A549 (cell line): ENCODE results near the gene GARS1. TPM values are rescaled to one million over a fixed set of nuclear protein-coding genes. Genes with fewer than 3 reads are reported as not detected.

Experiments
- ATAC-seq, 2 experiments: fragments of 200-7000 bp in 1 of 2; fragments of >200 bp in 1 of 2; cut with Nextera tagmentation in 1 of 2; cut with Tn5 transposase in 1 of 2; 3 replicates each; pipeline versions ENCODE4 v1.8.0 to v1.9.1; 2018 to 2020; ENCODE audit warnings: mild to moderate bottlenecking in 1 of 2, moderate library complexity in 1 of 2
- CTCF ChIA-PET: fragments of 300-600 bp; sonication (Branson Sonifier 250); formaldehyde crosslinking; extraction: SDS; loops from one replicate; lab custom pipeline; 2021; ENCODE audit warnings: antibody characterized with exemption, inconsistent platforms; lab: Yijun Ruan, JAX
- POLR2A ChIA-PET: fragments of 350-600 bp; formaldehyde crosslinking; extraction: SDS; loops from one replicate; lab custom pipeline; 2021; ENCODE audit warnings: antibody characterized with exemption, inconsistent platforms; lab: Yijun Ruan, JAX
- DNase-seq, 2 experiments: peaks; one replicate each; pipeline versions ENCODE4 v3.0.0 to v3.0.0-alpha.2; 2011 to 2016; ENCODE audit warnings: low read depth in 1 of 2, low spot score in 1 of 2
- FAIRE-seq: peaks from 2 replicates; lab custom pipeline; 2011; peaks lifted over from hg19 to GRCh38; lab: Jason Lieb, UNC
- H3K27ac ChIP-seq, 2 experiments: fragments of >200 bp; sonication (Bioruptor Twin); formaldehyde crosslinking; 3 replicates each; pipeline ENCODE4 v1.5.1; 2016 to 2017
- H3K4me1 ChIP-seq: fragments of >200 bp; sonication (Bioruptor Twin); formaldehyde crosslinking; 3 replicates; pipeline ENCODE4 v1.6.1; 2016
- H3K4me2 ChIP-seq: fragments of >200 bp; sonication (Bioruptor Twin); formaldehyde crosslinking; 3 replicates; pipeline ENCODE4 v1.6.1; 2016
- H3K4me3 ChIP-seq: fragments of >200 bp; sonication (Bioruptor Twin); formaldehyde crosslinking; 3 replicates; pipeline ENCODE4 v1.5.1; 2016
- H3K9me3 ChIP-seq: fragments of >200 bp; sonication (Bioruptor Twin); formaldehyde crosslinking; 3 replicates; pipeline ENCODE4 v1.6.1; 2016
- CHD2 ChIP-seq: fragments of 150-350 bp; IDR thresholded peaks from 2 replicates; pipeline ENCODE4 v1.6.1; 2014; ENCODE audit warnings: low read length; ENCODE audit not compliant: partially characterized antibody
- CHD4 ChIP-seq: fragments of 200-600 bp; sonication (generic); IDR thresholded peaks from 2 replicates; pipeline ENCODE4 v1.6.1; 2016; ENCODE audit warnings: antibody characterized with exemption, mild to moderate bottlenecking, borderline replicate concordance
- E2F6 ChIP-seq: IDR thresholded peaks from 2 replicates; pipeline ENCODE4 v1.6.1; 2012; ENCODE audit warnings: low read depth, borderline replicate concordance
- EHF ChIP-seq: fragments of 250-450 bp; sonication (Bioruptor Pico); IDR thresholded peaks from 2 replicates; pipeline ENCODE4 v1.5.0; 2020; ENCODE audit warnings: mild to moderate bottlenecking
- FOSB ChIP-seq: fragments of 250-450 bp; sonication (Bioruptor Pico); IDR thresholded peaks from 2 replicates; pipeline ENCODE4 v1.5.0; 2020; ENCODE audit warnings: mild to moderate bottlenecking, moderate library complexity
- FOSL2 ChIP-seq, 2 experiments: fragments of 450-650 bp in 1 of 2; fragments of >200 bp in 1 of 2; sonication (Bioruptor Twin) in 1 of 2; formaldehyde crosslinking; IDR thresholded peaks; 2 replicates each; pipeline versions ENCODE4 v1.5.0 to v1.6.1; 2016 to 2020; ENCODE audit warnings: mild to moderate bottlenecking in 1 of 2, moderate library complexity in 1 of 2
- GATA3 ChIP-seq: IDR thresholded peaks from 2 replicates; pipeline ENCODE4 v1.6.1; 2012; ENCODE audit warnings: borderline replicate concordance
- HES2 ChIP-seq: fragments of >200 bp; sonication (Bioruptor Twin); formaldehyde crosslinking; IDR thresholded peaks from 2 replicates; pipeline ENCODE4 v1.6.1; 2016
- HOXA7 ChIP-seq: fragments of 250-450 bp; sonication (Bioruptor Pico); IDR thresholded peaks from 2 replicates; pipeline ENCODE4 v1.5.0; 2020; ENCODE audit warnings: mild to moderate bottlenecking, moderate library complexity
- HOXB13 ChIP-seq: fragments of 250-450 bp; sonication (Bioruptor Pico); IDR thresholded peaks from 2 replicates; pipeline ENCODE4 v1.5.0; 2020; ENCODE audit warnings: low read depth, mild to moderate bottlenecking, moderate library complexity
- JUNB ChIP-seq: fragments of >200 bp; sonication (Bioruptor Twin); formaldehyde crosslinking; IDR thresholded peaks from 2 replicates; pipeline ENCODE4 v1.6.1; 2016
- KDM1A ChIP-seq: fragments of 200-600 bp; sonication (generic); IDR thresholded peaks from 2 replicates; pipeline ENCODE4 v1.6.1; 2016; ENCODE audit warnings: low read depth, mild to moderate bottlenecking
- KDM5A ChIP-seq: fragments of 200-600 bp; sonication (generic); IDR thresholded peaks from 2 replicates; pipeline ENCODE4 v1.6.1; 2016; ENCODE audit warnings: antibody characterized with exemption, mild to moderate bottlenecking
- MAX ChIP-seq: IDR thresholded peaks from 2 replicates; pipeline ENCODE4 v1.6.1; 2012
- MAZ ChIP-seq: fragments of 150-350 bp; IDR thresholded peaks from 2 replicates; pipeline ENCODE4 v1.6.1; 2014; ENCODE audit warnings: antibody characterized with exemption, low read depth, low read length, borderline replicate concordance
- MYC ChIP-seq: IDR thresholded peaks from 2 replicates; pipeline ENCODE4 v1.6.1; 2012; ENCODE audit warnings: mild to moderate bottlenecking, inconsistent platforms, low read length, improper control_type of control experiment, borderline replicate concordance
- NR3C1 ChIP-seq: fragments of >200 bp; sonication (Bioruptor Twin); formaldehyde crosslinking; IDR thresholded peaks from 3 replicates; pipeline ENCODE4 v1.6.1; 2017
- PBX3 ChIP-seq: IDR thresholded peaks from 2 replicates; pipeline ENCODE4 v1.6.1; 2012
- POLR2A ChIP-seq: IDR thresholded peaks from 2 replicates; pipeline ENCODE4 v1.6.1; 2012; ENCODE audit warnings: mild to moderate bottlenecking, low read length
- RAD21 ChIP-seq, 2 experiments: fragments of >200 bp in 1 of 2; sonication (Bioruptor Twin) in 1 of 2; formaldehyde crosslinking in 1 of 2; IDR thresholded peaks in 1 of 2; conservative IDR thresholded peaks in 1 of 2; 2 replicates in 1 of 2; 3 replicates in 1 of 2; pipeline ENCODE4 v1.6.1; 2012 to 2018; ENCODE audit warnings: inconsistent platforms in 1 of 2
- REST ChIP-seq: fragments of 200-600 bp; sonication (generic); IDR thresholded peaks from 2 replicates; pipeline ENCODE4 v1.6.1; 2016; ENCODE audit warnings: antibody characterized with exemption, mild to moderate bottlenecking, moderate library complexity
- RFX5 ChIP-seq: fragments of 450-650 bp; IDR thresholded peaks from 2 replicates; pipeline ENCODE4 v1.7.1; 2014; ENCODE audit warnings: antibody characterized with exemption, mild to moderate bottlenecking, moderate library complexity
- RNF2 ChIP-seq: fragments of 200-600 bp; sonication (generic); IDR thresholded peaks from 2 replicates; pipeline ENCODE4 v1.6.1; 2016; ENCODE audit warnings: low read depth, mild to moderate bottlenecking, antibody characterized with exemption, moderate library complexity, borderline replicate concordance
- TFCP2L1 ChIP-seq: fragments of 250-450 bp; sonication (Bioruptor Pico); IDR thresholded peaks from 2 replicates; pipeline ENCODE4 v1.5.0; 2021; ENCODE audit warnings: mild to moderate bottlenecking
- TP53 ChIP-seq: fragments of 250-450 bp; sonication (Bioruptor Pico); IDR thresholded peaks from 2 replicates; pipeline ENCODE4 v1.5.0; 2021; ENCODE audit warnings: mild to moderate bottlenecking, moderate library complexity
- ZFP36 ChIP-seq: fragments of 450-650 bp; IDR thresholded peaks from 2 replicates; pipeline ENCODE4 v1.6.1; 2014; ENCODE audit warnings: borderline replicate concordance; ENCODE audit not compliant: partially characterized antibody
- ZSCAN20 ChIP-seq: fragments of 250-450 bp; sonication (Bioruptor Pico); IDR thresholded peaks from 2 replicates; pipeline ENCODE4 v1.8.0; 2022; ENCODE audit warnings: mild to moderate bottlenecking, moderate library complexity
- WGBS: methylation state at CpG from one replicate; pipeline ENCODE4 v1.1.6; 2017; ENCODE audit errors: missing lambda C conversion rate; 5-methylcytosine and 5-hydroxymethylcytosine counted together
- polyA plus RNA-seq, 4 experiments: library from polyadenylated mRNA; depleted of rRNA in 3 of 4; stranded (reverse); fragments of >200 nt; fragmentation: RNase III in 1 of 4; extraction: RNeasy Plus Mini Kit Qiagen cat#74134 plus additional on column Dnase treatment in 1 of 4; gene quantifications; 2 replicates in 3 of 4; 3 replicates in 1 of 4; pipeline ENCODE4 v1.2.3, GENCODE V29; 2011 to 2017

Gene GARS1
- polyA plus RNA-seq, 2 of the 4 experiments (the other 2 are of a cell fraction), result 134 to 608 TPM

GRCh38 chr7:30562909-30563308 lies 31.8 kb upstream of the GARS1 start:
- FAIRE-seq (no peak), DNase-seq (no peak), ATAC-seq (no peak)
- TF ChIP-seq KDM5A (no peak), FOSB (CRISPR knock-in tag) (no peak), PBX3 (no peak), TP53 (CRISPR knock-in tag) (no peak), RNF2 (no peak), MAX (no peak), MAZ (no peak), CHD2 (no peak), NR3C1 (no peak)
- WGBS, result 95% methylated on average over 8 of the region's 8 CpGs
- Histone ChIP-seq H3K4me3 (no peak overlapping the region), H3K9me3 (no peaks in the 10 kb centered on the region), H3K4me1 (no peaks in the 10 kb centered on the region), H3K4me2 (no peak overlapping the region), H3K27ac (no peak overlapping the region)
- POLR2A ChIA-PET, result no interaction called here
- CTCF ChIA-PET, result interaction anchor here (0.6 to 6.9 kb wide), 13 partner anchors 11 to 661 kb away, joined by 3 to 171 read pairs (median 16); no protein-coding TSS in a partner anchor

GRCh38 chr7:30563326-30563942 lies 31.2 kb upstream of the GARS1 start:
- H3K4me1 ChIP-seq, result no peaks in the 10 kb centered on the region
- POLR2A ChIA-PET, result interaction anchor here (1.0 kb wide), 1 partner anchor 287 kb away, joined by 3 read pairs; no protein-coding TSS in a partner anchor
- H3K4me3 ChIP-seq, result no peak overlapping the region
- no peak overlapping the region for H3K27ac ChIP-seq
- DNase-seq (no peak), FAIRE-seq (no peak)
- WGBS, result 84% methylated on average over 18 of the region's 18 CpGs
- CTCF ChIA-PET, result interaction anchor here (0.6 to 6.9 kb wide), 40 partner anchors 10 to 421 kb away, joined by 3 to 171 read pairs (median 5); partner anchors contain the start of gene ZNRF2
- no peak overlapping the region for H3K4me2 ChIP-seq
- TF ChIP-seq MYC, result no peak
- no peak for TF ChIP-seq RAD21 (conservative IDR thresholded peaks at IDR 0.05 in 1 of 2, IDR thresholded peaks at IDR 0.05 in 1 of 2)
- no peak for TF ChIP-seq POLR2A
- TF ChIP-seq E2F6, result no peak
- TF ChIP-seq HES2, result no peak
- no peak for TF ChIP-seq TFCP2L1
- TF ChIP-seq HOXA7 (CRISPR knock-in tag), result no peak
- no peak for TF ChIP-seq CHD4
- no peak for TF ChIP-seq REST
- TF ChIP-seq JUNB, result no peak
- no peak for TF ChIP-seq RFX5
- TF ChIP-seq TP53 (CRISPR knock-in tag), result no peak
- no peak for TF ChIP-seq ZSCAN20 (CRISPR knock-in tag)
- TF ChIP-seq KDM1A, result no peak
- no peak for TF ChIP-seq GATA3
- TF ChIP-seq HOXB13 (CRISPR knock-in tag), result no peak
- TF ChIP-seq FOSL2 (IDR thresholded peaks at IDR 0.05), result no peak
- no peak for TF ChIP-seq FOSL2 (CRISPR knock-in tag; IDR thresholded peaks at IDR 0.05)
- no peak for TF ChIP-seq FOSB (CRISPR knock-in tag)
- TF ChIP-seq ZFP36, result no peak
- no peak for TF ChIP-seq EHF (CRISPR knock-in tag)
- TF ChIP-seq, all 56 proteins: peak for 0
- no peak for ATAC-seq
- H3K9me3 ChIP-seq, result no peaks in the 10 kb centered on the region
